A673 (cell line): ENCODE results near the gene ZNRF4.

ENCODE experiments used
- EZH2 ChIP-seq: fragments of 200-600 bp; sonication (generic); IDR thresholded peaks from 2 replicates; pipeline ENCODE4 v1.6.1; 2017; ENCODE audit warnings: borderline replicate concordance, low read depth, mild to moderate bottlenecking, mixed read lengths, antibody characterized with exemption, low read length; ENCODE audit not compliant: poor library complexity, severe bottlenecking
- TF ChIP-seq, protein P1 (sequence below): fragments of 300-800, 200-600 bp; sonication (generic); conservative IDR thresholded peaks from 2 replicates; pipeline ENCODE4 v1.5.1; 2017; ENCODE audit warnings: low read depth, mild to moderate bottlenecking, antibody characterized with exemption, low read length, moderate library complexity, mixed read lengths

GRCh38 chr19:5448374-5448773 lies 6.8 kb upstream of the ZNRF4 start:
- TF ChIP-seq, protein P1, sequence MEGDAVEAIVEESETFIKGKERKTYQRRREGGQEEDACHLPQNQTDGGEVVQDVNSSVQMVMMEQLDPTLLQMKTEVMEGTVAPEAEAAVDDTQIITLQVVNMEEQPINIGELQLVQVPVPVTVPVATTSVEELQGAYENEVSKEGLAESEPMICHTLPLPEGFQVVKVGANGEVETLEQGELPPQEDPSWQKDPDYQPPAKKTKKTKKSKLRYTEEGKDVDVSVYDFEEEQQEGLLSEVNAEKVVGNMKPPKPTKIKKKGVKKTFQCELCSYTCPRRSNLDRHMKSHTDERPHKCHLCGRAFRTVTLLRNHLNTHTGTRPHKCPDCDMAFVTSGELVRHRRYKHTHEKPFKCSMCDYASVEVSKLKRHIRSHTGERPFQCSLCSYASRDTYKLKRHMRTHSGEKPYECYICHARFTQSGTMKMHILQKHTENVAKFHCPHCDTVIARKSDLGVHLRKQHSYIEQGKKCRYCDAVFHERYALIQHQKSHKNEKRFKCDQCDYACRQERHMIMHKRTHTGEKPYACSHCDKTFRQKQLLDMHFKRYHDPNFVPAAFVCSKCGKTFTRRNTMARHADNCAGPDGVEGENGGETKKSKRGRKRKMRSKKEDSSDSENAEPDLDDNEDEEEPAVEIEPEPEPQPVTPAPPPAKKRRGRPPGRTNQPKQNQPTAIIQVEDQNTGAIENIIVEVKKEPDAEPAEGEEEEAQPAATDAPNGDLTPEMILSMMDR = no peak
- no peak for TF ChIP-seq EZH2
